Measurements from ENCODE around the gene MGAT5B.

DNA sequence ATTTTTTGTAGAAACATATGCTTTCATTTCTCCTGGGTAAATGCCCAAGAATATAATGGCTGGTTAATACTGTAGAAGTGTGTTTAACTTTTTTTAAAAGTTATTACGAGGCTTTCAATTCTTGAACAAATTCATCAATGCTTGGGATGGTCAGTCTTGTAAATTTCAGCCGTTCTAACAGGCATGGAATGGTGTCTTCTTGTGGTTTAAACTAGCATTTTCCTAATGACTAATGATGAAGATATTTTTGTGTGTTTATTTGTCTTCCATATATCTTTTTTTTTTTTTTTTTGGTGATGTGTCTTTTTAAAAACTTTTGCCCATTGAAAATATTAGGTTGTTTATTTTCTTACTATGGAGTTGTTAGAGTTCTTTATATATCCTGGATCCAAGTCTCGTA, 67.1 kb downstream of the MGAT5B start:
- TF ChIP-seq, protein P1, sequence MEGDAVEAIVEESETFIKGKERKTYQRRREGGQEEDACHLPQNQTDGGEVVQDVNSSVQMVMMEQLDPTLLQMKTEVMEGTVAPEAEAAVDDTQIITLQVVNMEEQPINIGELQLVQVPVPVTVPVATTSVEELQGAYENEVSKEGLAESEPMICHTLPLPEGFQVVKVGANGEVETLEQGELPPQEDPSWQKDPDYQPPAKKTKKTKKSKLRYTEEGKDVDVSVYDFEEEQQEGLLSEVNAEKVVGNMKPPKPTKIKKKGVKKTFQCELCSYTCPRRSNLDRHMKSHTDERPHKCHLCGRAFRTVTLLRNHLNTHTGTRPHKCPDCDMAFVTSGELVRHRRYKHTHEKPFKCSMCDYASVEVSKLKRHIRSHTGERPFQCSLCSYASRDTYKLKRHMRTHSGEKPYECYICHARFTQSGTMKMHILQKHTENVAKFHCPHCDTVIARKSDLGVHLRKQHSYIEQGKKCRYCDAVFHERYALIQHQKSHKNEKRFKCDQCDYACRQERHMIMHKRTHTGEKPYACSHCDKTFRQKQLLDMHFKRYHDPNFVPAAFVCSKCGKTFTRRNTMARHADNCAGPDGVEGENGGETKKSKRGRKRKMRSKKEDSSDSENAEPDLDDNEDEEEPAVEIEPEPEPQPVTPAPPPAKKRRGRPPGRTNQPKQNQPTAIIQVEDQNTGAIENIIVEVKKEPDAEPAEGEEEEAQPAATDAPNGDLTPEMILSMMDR (IDR thresholded peaks at IDR 0.05), result no peak
- TF ChIP-seq POLR2A (IDR thresholded peaks at IDR 0.05), result no peak
